HG03045 (cell line): ENCODE data around the gene NSL1.

Experiments used
- ATAC-seq: cut with Tn5 transposase; IDR thresholded peaks from one replicate; pipeline ENCODE4 v1.9.1; 2021; ENCODE audit warnings: mild to moderate bottlenecking, moderate library complexity; ENCODE audit not compliant: unreplicated experiment

Gene NSL1

DNA sequence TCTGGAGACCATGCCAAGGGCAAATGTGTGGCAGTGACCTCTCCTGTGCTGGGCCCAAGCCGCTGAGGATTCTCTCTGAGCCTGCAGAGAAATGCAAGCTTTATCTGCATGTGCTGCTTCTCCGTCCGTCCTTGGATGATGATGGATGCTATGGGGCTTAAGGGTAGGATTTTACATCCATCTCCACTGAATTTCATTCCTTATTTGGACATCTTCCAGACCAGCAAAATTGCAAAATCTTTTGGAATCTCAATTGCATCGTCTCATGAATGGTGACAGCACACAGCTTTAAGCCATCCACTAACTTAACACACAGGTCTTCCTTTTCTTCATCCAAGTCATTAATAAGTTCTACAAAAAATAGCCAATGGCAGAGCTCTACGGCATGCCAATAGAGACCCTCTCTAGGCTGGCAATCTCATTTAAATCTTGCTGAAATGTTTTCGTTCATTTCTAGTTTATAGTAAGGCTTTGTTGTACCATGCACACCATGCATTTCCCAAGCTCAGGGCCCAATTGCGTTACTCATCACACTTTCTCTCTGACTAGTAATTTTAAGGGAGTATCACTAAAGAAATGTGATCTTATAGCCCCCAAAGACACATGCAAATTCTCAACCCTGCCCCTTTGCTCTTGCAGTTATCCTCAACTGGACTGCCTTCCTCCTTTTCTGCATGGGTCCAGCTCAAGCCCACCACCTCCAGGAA lies 103.1 kb downstream of the NSL1 start:
- ATAC-seq: no peak

DNA sequence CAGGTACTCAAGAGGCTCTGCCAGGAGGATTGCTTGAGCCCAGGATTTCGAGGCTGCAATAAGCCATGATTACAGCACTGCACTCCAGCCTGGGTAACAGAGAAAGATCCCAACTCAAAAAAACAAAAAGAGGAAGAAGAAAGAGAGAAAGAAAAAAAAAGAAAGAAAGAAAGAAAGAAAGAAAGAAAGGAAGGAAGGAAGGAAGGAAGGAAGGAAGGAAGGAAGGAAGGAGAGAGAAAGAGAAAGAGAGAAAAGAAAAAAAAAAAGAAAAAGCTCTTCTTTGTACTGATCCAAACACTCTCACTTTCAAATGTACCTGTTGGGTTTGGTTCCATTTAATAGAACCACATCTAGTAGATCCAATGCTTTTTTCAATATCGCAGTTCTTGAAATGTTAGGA lies 103.8 kb downstream of the NSL1 start:
- ATAC-seq: no peak

DNA sequence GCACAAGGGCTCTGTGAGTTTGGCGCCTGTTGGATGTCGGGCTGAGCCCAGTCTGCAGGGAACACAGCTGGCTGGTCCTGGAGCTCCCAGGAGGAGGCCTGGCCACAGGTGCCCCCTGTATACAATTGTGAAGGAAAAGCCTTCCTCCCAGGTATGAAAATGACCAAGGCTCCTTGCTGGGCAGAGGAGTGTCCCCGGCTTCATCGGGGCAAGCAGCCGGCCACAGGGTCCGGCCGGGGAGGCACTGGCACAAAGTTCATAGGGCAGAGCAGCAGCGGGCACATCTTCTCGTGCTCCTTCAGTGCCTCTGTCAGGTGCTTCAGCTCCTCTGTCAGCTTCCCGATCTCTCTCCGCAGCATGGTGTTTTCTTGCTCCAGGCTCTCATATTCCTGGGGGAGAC lies 105.0 kb downstream of the NSL1 start:
- no peak for ATAC-seq

DNA sequence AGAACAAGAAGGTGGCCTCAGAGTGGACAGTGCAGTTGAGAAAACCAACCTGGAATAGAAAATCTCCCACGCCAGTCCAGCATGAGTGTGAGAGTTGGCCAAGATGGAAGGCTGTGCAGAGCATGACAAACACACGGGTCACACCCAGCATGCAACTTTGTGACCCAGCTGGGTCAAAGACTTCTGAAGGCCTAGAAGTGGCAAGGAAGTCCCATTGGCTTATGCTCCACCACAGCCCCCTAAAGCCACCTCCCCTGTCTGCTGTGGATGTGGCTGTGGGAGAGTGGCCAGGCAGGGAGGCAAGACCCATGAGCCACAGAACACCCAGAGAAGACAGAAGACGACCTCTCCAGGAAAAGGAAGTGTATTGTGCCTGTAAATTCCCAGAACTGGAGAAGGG lies 105.5 kb downstream of the NSL1 start:
- ATAC-seq: no peak

DNA sequence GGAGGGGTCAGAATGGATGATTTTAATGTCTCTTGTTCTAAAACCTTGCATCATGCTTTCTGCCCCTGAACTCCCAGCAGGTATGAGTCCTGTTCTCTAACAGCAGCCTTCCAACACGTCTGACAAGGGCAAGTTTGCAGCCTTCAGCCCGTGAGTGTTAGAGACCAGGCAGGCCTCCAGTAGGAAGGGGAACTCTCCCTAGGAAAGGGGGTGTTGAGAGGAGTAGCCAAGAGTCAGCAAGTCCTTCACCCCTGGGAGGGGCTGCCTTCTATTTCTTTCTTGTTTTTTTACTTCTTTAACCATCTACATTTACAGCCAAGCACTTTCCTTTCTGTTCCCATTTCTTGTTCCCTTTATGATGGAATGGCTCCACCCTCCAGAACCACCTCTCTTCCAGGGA lies 106.1 kb downstream of the NSL1 start:
- no peak for ATAC-seq

DNA sequence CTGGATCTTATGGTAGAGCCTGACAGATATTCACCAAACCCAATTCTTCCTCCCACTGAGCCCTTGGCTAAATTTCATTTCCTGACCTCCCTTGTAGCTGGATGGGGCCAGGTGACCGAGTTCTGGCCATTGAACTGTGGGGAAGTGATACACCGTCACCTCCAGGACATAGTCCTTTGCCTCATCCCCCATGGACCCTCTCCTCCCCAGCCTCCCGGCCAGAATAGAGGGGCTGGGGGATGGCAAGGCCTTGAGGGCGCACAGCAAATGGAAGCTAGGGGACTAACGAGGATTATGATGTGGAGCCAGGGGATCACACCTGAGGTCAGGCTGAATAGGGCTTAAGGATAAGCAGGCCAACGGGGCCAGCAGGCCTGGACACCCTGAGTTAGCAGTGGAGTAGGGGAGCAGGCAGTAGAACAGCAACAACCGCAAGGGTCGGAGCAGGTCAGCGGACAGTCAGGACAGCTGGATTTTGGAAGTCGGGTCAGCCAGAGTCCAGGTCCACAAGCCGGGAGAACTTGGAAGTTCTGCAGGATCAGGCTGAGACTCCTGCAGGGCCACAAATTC lies 107.0 kb downstream of the NSL1 start:
- ATAC-seq: no peak

DNA sequence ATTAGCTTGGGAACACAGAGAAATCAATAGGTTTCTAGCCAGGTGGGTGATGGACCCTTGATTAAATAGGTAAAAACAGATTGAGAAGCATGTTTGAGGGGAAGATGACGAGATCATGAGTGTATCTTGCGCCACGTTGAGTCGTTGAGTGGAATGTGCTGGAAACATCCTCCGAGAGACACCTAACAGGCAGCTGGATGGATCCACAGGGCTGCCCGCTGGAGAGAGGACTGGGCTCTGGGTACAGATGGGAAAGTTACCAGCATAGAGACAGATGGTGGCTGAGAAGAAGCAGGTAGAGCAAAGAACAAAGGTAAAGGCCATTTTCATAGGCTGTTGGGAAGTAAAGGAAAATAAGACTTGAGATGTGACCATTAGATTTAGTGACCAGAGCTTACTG lies 107.5 kb downstream of the NSL1 start:
- ATAC-seq: no peak

DNA sequence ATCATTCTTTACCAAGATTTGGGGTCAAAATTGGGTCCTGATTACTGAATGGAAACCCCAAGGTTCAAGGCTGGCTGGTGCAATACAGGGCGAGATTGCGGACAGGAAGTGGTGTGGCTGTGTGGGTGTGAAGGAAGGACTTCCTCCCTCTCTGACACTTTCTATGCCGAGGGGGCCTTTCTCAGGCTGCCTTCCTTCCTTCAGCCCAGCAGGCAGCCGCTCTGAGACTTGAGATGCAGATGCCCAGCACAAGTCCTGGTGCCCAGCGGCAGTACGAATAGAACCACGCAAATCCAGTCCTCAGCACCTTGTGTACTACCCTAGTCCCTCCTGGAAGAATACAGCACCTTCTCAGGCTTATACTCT lies 108.2 kb downstream of the NSL1 start:
- peak; percentile 45 for ATAC-seq

DNA sequence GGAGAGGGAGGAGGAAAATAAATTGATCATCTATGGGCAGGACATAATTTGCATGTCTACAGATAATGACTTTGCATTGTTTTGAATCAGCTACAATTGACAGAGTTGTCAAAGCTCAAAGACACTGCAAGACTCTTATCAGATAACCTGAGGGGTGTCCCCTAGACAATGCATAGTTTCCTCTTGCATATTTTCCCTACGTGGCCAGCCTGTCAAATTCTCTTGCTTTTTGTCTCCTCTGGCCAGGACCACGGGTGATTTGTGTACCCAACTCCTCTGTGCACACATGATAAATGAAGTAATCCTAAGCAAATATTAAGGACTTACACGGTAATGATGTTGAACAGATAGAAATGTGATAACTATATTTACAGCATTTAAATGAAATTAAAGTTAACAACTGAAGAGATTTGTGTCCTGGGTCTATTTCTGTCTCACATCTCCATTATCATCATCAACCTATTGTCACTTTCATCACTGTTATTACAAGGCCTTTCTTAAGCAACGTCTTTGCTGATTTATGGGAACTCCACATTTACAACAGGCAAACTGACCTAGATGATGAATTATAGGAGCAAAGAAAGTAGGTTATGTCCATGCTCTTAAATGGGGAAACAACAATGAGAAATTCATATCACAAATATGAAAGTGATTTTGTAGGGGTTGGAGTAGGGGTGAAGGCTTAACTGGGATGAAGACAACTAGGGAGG lies 110.7 kb downstream of the NSL1 start:
- no peak for ATAC-seq

DNA sequence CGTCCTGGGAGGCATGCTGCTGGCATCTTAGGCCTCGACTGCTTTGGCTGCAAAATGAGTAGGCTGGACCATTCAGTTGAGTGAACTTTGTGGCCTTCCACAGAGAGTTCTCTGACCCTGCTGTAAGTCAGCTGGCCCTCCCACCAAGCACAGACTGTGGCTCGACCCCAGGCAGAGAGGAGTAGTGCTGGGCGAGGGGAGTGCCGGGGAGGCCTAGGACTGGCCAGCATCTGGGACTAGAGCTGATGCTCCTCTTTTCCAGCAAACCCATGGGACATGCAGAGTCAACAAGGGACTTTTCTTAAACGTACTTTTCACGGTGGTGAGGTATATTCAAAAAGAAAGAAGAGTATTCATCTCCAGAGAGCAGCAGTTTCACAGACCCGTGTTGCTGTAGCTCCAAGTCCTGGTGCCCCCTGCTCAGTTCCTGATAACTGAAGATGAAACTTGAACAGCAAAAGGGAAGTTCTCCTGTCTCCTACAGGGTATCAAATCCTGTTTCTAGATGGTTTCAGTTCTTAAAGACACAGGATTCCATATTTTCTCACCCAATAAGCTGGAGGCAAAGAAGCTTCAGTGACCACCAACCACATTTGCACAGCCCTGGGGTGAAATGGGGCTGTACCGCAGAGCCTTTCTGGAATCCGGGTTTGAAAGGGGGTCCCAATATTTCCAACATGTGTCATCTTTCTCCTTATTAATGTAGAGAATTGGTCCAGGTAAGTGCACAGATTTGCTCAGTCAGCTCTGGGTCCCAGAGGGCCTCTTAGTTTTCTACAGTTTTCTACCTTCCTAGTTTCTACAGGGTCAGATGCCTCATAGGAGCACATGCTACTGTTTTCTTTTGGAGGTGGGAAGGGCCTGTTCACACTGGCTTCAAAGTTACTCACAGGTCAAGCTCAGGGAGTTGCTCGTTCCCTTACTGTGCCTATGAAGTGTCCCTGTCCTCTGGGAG lies 112.8 kb downstream of the NSL1 start:
- ATAC-seq: peak; percentile 63

DNA sequence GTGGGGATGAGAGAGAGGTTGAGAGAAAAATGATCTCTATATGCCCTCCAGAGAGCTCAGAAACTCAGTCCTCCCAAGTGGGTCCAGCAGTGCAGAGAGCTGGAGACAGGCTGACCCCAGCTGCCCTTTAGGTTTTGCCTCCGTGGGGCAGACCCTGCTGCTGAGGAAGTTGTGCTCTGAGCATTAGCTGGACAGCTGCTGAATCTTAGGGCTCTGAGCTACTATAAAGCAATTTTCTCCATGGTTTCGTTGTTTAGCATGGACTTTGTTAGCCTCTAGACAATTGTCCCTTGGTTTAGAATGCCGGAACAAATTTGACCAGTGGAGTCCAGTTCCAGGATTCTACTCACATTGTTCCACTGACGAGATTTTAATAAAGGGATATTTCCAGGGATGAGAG lies 114.0 kb downstream of the NSL1 start:
- ATAC-seq: no peak

DNA sequence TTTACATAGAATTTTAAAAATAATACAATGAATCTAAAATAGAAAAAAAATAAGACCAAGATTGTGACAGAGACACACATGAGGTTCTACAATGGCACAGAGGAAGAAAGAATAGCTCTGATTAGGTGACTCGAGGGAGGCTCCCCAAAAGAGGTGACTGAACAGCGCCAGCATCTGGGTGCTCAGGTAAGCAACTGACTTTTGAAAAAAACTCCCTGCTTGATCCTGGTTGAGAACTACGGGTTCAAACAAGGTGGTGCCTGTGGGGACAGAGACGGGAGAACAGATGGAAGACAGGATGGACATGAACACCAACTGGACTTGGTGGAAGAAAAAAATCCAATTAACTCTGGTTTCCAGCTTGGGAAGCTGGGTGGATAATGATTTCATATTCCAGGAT lies 114.4 kb downstream of the NSL1 start:
- ATAC-seq: no peak
